GM12891 (cell line): Measurements from ENCODE around the gene PRND.

ENCODE experiments used
- PAX5 ChIP-seq: IDR thresholded peaks from 2 replicates; pipeline ENCODE4 v1.6.1; 2011; ENCODE audit warnings: low read length, moderate library complexity, mild to moderate bottlenecking; ENCODE audit not compliant: insufficient read depth, severe bottlenecking
- POLR2A ChIP-seq: IDR thresholded peaks from 2 replicates; pipeline ENCODE4 v1.6.1; 2011; ENCODE audit warnings: low read depth, low read length, control low read depth
- POLR2AphosphoS5 ChIP-seq: IDR thresholded peaks from 2 replicates; pipeline ENCODE4 v1.6.1; 2011; ENCODE audit warnings: low read depth, low read length, control low read depth
- POU2F2 ChIP-seq: IDR thresholded peaks from 2 replicates; pipeline ENCODE4 v1.6.1; 2011; ENCODE audit warnings: low read depth, mild to moderate bottlenecking, control low read depth, low read length, moderate library complexity
- TAF1 ChIP-seq: IDR thresholded peaks from 2 replicates; pipeline ENCODE4 v1.6.1; 2011; ENCODE audit warnings: low read depth, low read length, control low read depth

DNA sequence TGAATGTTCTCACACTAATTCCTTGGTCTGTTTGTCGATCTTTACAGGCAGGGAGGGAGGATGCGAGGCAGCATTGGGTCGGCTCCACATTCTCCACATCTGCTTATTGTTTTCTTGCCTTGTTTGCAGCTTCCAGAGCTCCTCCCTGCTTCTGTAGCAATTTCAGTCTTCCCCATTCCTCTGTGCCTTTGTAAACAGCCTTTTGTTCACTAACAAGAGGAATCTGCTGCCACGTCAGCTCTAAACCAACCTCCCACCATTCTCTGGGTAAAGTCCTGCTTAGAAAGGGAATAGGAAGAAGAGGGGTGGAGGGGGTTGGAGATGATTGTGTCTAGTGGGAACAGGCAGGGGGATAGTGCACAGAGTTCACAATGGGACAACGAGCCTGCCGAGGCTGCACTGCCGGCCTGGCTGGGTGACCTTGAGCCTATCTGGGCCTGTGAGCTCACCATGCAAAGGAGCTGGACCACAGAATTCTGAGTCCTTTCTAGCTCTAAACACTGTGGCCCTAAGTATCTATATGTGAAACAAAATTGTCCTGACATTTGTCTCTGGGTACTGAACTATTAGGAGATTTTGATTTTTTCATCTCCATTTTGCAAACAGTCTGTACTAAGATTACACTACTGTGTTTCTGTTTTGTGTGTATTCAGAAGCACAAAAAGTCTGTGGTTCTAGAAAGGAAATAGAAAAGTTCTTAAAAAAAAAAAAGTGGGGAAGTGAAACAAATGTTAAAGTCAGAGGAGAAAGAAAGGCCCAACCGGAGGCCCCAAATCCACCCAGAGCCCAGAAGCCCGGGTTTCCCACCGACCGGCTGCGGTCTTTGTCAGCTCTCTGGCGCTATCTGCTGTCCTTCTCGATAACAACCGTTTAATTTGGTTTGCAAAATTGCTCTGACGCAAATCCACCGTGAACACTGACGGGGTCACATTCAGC, 1.4 kb upstream of the PRND start:
- TF ChIP-seq POLR2A (no peak), POLR2AphosphoS5 (no peak), POU2F2 (peak; percentile 81), TAF1 (no peak), PAX5 (no peak)
